HG03520 (cell line): ENCODE results near the gene NXF3.
"Not testable (repeated sequence)": the region's sequence is repeated elsewhere in the genome, so short reads cannot be mapped to it uniquely, and the experiment has no call there.

Experiments used
- ATAC-seq: cut with Tn5 transposase; IDR thresholded peaks from one replicate; pipeline ENCODE4 v1.9.1; 2021; ENCODE audit warnings: mild to moderate bottlenecking, moderate library complexity; ENCODE audit not compliant: unreplicated experiment

NXF3 gene

GRCh38 chrX:103092942-103093341 lies at the start of gene NXF3:
Gene NXF3 (minus strand): TSS chrX:103093143. CDS start chrX:103093023, 120 bp downstream.
- no peak for ATAC-seq

GRCh38 chrX:103136528-103136927 lies 43.6 kb upstream of the NXF3 start:
- ATAC-seq, result not testable (repeated sequence)

- no peak for ATAC-seq
These were observed 31.3 kb upstream of the NXF3 start for GRCh38 chrX:103124284-103124683.

- no peak for ATAC-seq
These were observed 27.8 kb upstream of the NXF3 start for GRCh38 chrX:103120748-103121147.

- not testable (repeated sequence) for ATAC-seq
These were observed 24.0 kb upstream of the NXF3 start for GRCh38 chrX:103116970-103117369.

GRCh38 chrX:103109497-103109896 lies 16.6 kb upstream of the NXF3 start:
- not testable (repeated sequence) for ATAC-seq

- no peak for ATAC-seq
These were observed 14.9 kb upstream of the NXF3 start for GRCh38 chrX:103107836-103108235.

GRCh38 chrX:103107227-103107737 lies 14.3 kb upstream of the NXF3 start:
- not testable (repeated sequence) for ATAC-seq

GRCh38 chrX:103104370-103104769 lies 11.4 kb upstream of the NXF3 start:
- not testable (repeated sequence) for ATAC-seq

- ATAC-seq, result not testable (repeated sequence)
These were observed 10.9 kb upstream of the NXF3 start for GRCh38 chrX:103103866-103104265.

GRCh38 chrX:103101299-103102042 lies 8.5 kb upstream of the NXF3 start:
- no peak for ATAC-seq

- ATAC-seq, result no peak
These were observed 7.5 kb upstream of the NXF3 start for GRCh38 chrX:103100484-103100883.

- no peak for ATAC-seq
These were observed 6.7 kb upstream of the NXF3 start for GRCh38 chrX:103099691-103100090.

GRCh38 chrX:103098488-103098887 lies 5.5 kb upstream of the NXF3 start:
- ATAC-seq, result no peak

- ATAC-seq, result no peak
These were observed 11.9 kb downstream of the NXF3 start for GRCh38 chrX:103081051-103081450.

GRCh38 chrX:103073467-103073866 lies 19.5 kb downstream of the NXF3 start:
- ATAC-seq, result no peak

GRCh38 chrX:103066606-103067005 lies 26.3 kb downstream of the NXF3 start:
- ATAC-seq, result no peak

GRCh38 chrX:103063918-103064434 lies 29.0 kb downstream of the NXF3 start, which contains the start of gene BEX1:
Gene BEX1 (minus strand): TSS chrX:103064171. CDS start chrX:103063274, 897 bp downstream.
- no peak for ATAC-seq

- no peak for ATAC-seq
These were observed 29.6 kb downstream of the NXF3 start for GRCh38 chrX:103063191-103063845.

- no peak for ATAC-seq
These were observed 31.5 kb downstream of the NXF3 start for GRCh38 chrX:103061486-103061885.

- ATAC-seq, result no peak
These were observed 36.0 kb downstream of the NXF3 start for GRCh38 chrX:103056902-103057301.

GRCh38 chrX:103052625-103053024 lies 40.3 kb downstream of the NXF3 start:
- ATAC-seq, result no peak
